IMR-90 (cell line): ENCODE measurements around the gene DNAH8. TPM values are rescaled to one million over a fixed set of nuclear protein-coding genes. Genes with fewer than 3 reads are reported as not detected.

Source experiments
- ATAC-seq: fragments of 200-7000 bp; cut with Tn5 transposase; 2 replicates; pipeline ENCODE4 v1.9.1; 2020; ENCODE audit warnings: low read depth, mild to moderate bottlenecking, moderate library complexity
- BruUV-seq: library from RNA; stranded (reverse); fragments of 400-500 nt; replicated peaks from 2 replicates; lab custom pipeline; 2021; lab: Mats Ljungman, UMichigan
- CTCF ChIA-PET: fragments of 300-600 bp; formaldehyde crosslinking; extraction: SDS; loops from one replicate; lab custom pipeline; 2021; ENCODE audit warnings: antibody characterized with exemption; lab: Yijun Ruan, JAX
- POLR2A ChIA-PET: fragments of 300-600 bp; sonication (Branson Sonifier 250); formaldehyde crosslinking; loops from one replicate; lab custom pipeline; 2022; ENCODE audit warnings: antibody characterized with exemption; ENCODE audit not compliant: unreplicated experiment; lab: Charles Lee
- DNase-seq: peaks from one replicate; pipeline ENCODE4 v3.0.0; 2013
- H2AFZ ChIP-seq: replicated peaks from 2 replicates; pipeline ENCODE3; 2013; ENCODE audit warnings: low read length, mild to moderate bottlenecking; ENCODE audit not compliant: poor library complexity
- H2AK5ac ChIP-seq: 2 replicates; pipeline ENCODE4 v1.6.1; 2013; ENCODE audit warnings: low read depth, low read length, inconsistent platforms
- H2AK9ac ChIP-seq: replicated peaks from 2 replicates; pipeline ENCODE3; 2013; ENCODE audit warnings: mild to moderate bottlenecking, low read depth, low read length, moderate library complexity; ENCODE audit not compliant: poor library complexity
- H2BK120ac ChIP-seq: 2 replicates; pipeline ENCODE4 v1.6.1; 2013; ENCODE audit warnings: low read depth, low read length, inconsistent platforms
- H2BK15ac ChIP-seq: 3 replicates; pipeline ENCODE4 v1.6.1; 2013; ENCODE audit warnings: low read depth, low read length, inconsistent platforms
- H2BK20ac ChIP-seq: 2 replicates; pipeline ENCODE4 v1.6.1; 2013; ENCODE audit warnings: low read depth, mild to moderate bottlenecking, inconsistent platforms, low read length, moderate library complexity
- H2BK5ac ChIP-seq: 2 replicates; pipeline ENCODE4 v1.6.1; 2013; ENCODE audit warnings: mild to moderate bottlenecking, low read depth, low read length, inconsistent platforms; ENCODE audit not compliant: poor library complexity, severe bottlenecking
- H3K14ac ChIP-seq: replicated peaks from 2 replicates; pipeline ENCODE4 v1.6.1; 2013; ENCODE audit warnings: low read depth, low read length, inconsistent platforms
- H3K18ac ChIP-seq: 2 replicates; pipeline ENCODE4 v1.6.1; 2013; ENCODE audit warnings: low read depth, low read length, control low read depth
- H3K23ac ChIP-seq: 2 replicates; pipeline ENCODE4 v1.6.1; 2013; ENCODE audit warnings: low read depth, low read length, inconsistent platforms
- H3K27ac ChIP-seq: 2 replicates; pipeline ENCODE4 v1.5.1; 2013; ENCODE audit warnings: mild to moderate bottlenecking, control low read depth, low read length; ENCODE audit not compliant: insufficient read depth
- H3K27me3 ChIP-seq: 2 replicates; pipeline ENCODE4 v1.6.1; 2013; ENCODE audit warnings: low read length; ENCODE audit not compliant: control insufficient read depth, insufficient read depth
- H3K36me3 ChIP-seq: 2 replicates; pipeline ENCODE4 v1.6.1; 2013; ENCODE audit warnings: low read length, mixed read lengths; ENCODE audit not compliant: control insufficient read depth, insufficient read depth
- H3K4ac ChIP-seq: 2 replicates; pipeline ENCODE4 v1.6.1; 2013; ENCODE audit warnings: low read depth, low read length, inconsistent platforms
- H3K4me1 ChIP-seq: 2 replicates; pipeline ENCODE4 v1.6.1; 2013; ENCODE audit warnings: low read length, mixed read lengths; ENCODE audit not compliant: control insufficient read depth, insufficient read depth
- H3K4me2 ChIP-seq: 2 replicates; pipeline ENCODE4 v1.6.1; 2013; ENCODE audit warnings: low read depth, mild to moderate bottlenecking, control low read depth, low read length, moderate library complexity
- H3K4me3 ChIP-seq: 2 replicates; pipeline ENCODE4 v1.5.1; 2013; ENCODE audit warnings: low read depth, mild to moderate bottlenecking, control low read depth, low read length, moderate library complexity; ENCODE audit not compliant: insufficient read depth
- H3K56ac ChIP-seq: 2 replicates; pipeline ENCODE4 v1.6.1; 2013; ENCODE audit warnings: low read length, inconsistent platforms; ENCODE audit not compliant: insufficient read depth; ENCODE audit errors: extremely low read depth
- H3K79me1 ChIP-seq, 2 experiments: 2 replicates each; pipeline ENCODE4 v1.6.1; 2013; ENCODE audit warnings: low read length in 2 of 2, inconsistent platforms in 1 of 2, low read depth in 1 of 2
- H3K9ac ChIP-seq: 2 replicates; pipeline ENCODE4 v1.6.1; 2013; ENCODE audit warnings: low read depth, low read length, control low read depth
- H3K9me1 ChIP-seq: 2 replicates; pipeline ENCODE4 v1.6.1; 2013; ENCODE audit warnings: low read length, inconsistent platforms; ENCODE audit not compliant: insufficient read depth
- H3K9me3 ChIP-seq: 2 replicates; pipeline ENCODE4 v1.6.1; 2013; ENCODE audit warnings: low read length; ENCODE audit not compliant: control insufficient read depth, insufficient read depth
- H4K20me1 ChIP-seq: 2 replicates; pipeline ENCODE4 v1.6.1; 2013; ENCODE audit warnings: low read length, inconsistent platforms; ENCODE audit not compliant: insufficient read depth
- H4K5ac ChIP-seq: 2 replicates; pipeline ENCODE4 v1.6.1; 2013; ENCODE audit warnings: mild to moderate bottlenecking, low read depth, low read length, control low read depth
- H4K8ac ChIP-seq, 2 experiments: 2 replicates each; pipeline ENCODE4 v1.6.1; 2013; ENCODE audit warnings: low read depth in 2 of 2, low read length in 2 of 2, control low read depth in 1 of 2, inconsistent platforms in 1 of 2
- H4K91ac ChIP-seq: 2 replicates; pipeline ENCODE4 v1.6.1; 2013; ENCODE audit warnings: low read depth, low read length, inconsistent platforms; ENCODE audit not compliant: insufficient read depth
- CEBPB ChIP-seq: IDR thresholded peaks from 2 replicates; pipeline ENCODE4 v1.6.1; 2012; ENCODE audit warnings: low read depth, low read length, improper control_type of control experiment
- CTCF ChIP-seq: conservative IDR thresholded peaks from 2 replicates; pipeline ENCODE4 v1.5.1; 2012; ENCODE audit warnings: mild to moderate bottlenecking, low read depth, low read length, improper control_type of control experiment
- ELK1 ChIP-seq: fragments of 150-350 bp; IDR thresholded peaks from 2 replicates; pipeline ENCODE4 v1.6.1; 2016; ENCODE audit warnings: low read depth, mild to moderate bottlenecking, low read length, moderate library complexity, borderline replicate concordance
- MAFK ChIP-seq: IDR thresholded peaks from 2 replicates; pipeline ENCODE4 v1.6.1; 2012; ENCODE audit warnings: low read depth, low read length, improper control_type of control experiment
- MXI1 ChIP-seq: IDR thresholded peaks from 2 replicates; pipeline ENCODE4 v1.6.1; 2012; ENCODE audit warnings: low read depth, mild to moderate bottlenecking, low read length, moderate library complexity, borderline replicate concordance
- NFE2L2 ChIP-seq: fragments of 150-350 bp; IDR thresholded peaks from 2 replicates; pipeline ENCODE4 v1.6.1; 2016; ENCODE audit warnings: low read depth, mild to moderate bottlenecking, low read length
- POLR2A ChIP-seq: IDR thresholded peaks from 2 replicates; pipeline ENCODE4 v1.6.1; 2012; ENCODE audit warnings: mild to moderate bottlenecking, low read depth, low read length
- RCOR1 ChIP-seq: IDR thresholded peaks from 2 replicates; pipeline ENCODE4 v1.6.1; 2012; ENCODE audit warnings: mild to moderate bottlenecking, low read length, improper control_type of control experiment; ENCODE audit not compliant: insufficient replicate concordance
- RFX5 ChIP-seq: IDR thresholded peaks from 2 replicates; pipeline ENCODE4 v1.8.0; 2012; ENCODE audit warnings: low read depth, mild to moderate bottlenecking, low read length, moderate library complexity
- SMC3 ChIP-seq: fragments of 150-350 bp; IDR thresholded peaks from 2 replicates; pipeline ENCODE4 v1.6.1; 2016; ENCODE audit warnings: low read depth, mild to moderate bottlenecking, antibody characterized with exemption, low read length, moderate library complexity
- WGBS, 2 experiments: methylation state at CpG; one replicate each; pipeline versions ENCODE4 v1.1.5 to v1.1.7; 2013; ENCODE audit warnings: missing lambda C conversion rate in 2 of 2; ENCODE audit not compliant: insufficient read length in 1 of 2; ENCODE audit errors: extremely low coverage in 2 of 2; 5-methylcytosine and 5-hydroxymethylcytosine counted together
- dilution Hi-C: fragments of 300-500 bp; cut with HindIII; formaldehyde crosslinking; loops from one replicate; pipeline ENCODE4 v1.14.3; 2018; ENCODE audit warnings: low sequenced_read_pairs; ENCODE audit not compliant: unreplicated experiment
- in situ Hi-C: fragments of 300-500 bp; cut with MboI; formaldehyde crosslinking; loops from 3 replicates; pipeline ENCODE4 v1.14.3; 2019; ENCODE audit warnings: low sequenced_read_pairs, inconsistent platforms, mixed read lengths
- intact Hi-C: fragments of 100-400 bp; cut with micrococcal nuclease; formaldehyde crosslinking; loops from 2 replicates; pipeline ENCODE4 v1.10.0; 2022
- polyA plus RNA-seq, 3 experiments: library from polyadenylated mRNA; depleted of rRNA; stranded (reverse); fragments of >200 nt; gene quantifications; 2 replicates each; pipeline ENCODE4 v1.2.3, GENCODE V29; 2012; ENCODE audit warnings: low replicate concordance in 1 of 3
- total RNA-seq: library from RNA; depleted of rRNA; stranded (reverse); fragments of >200 nt; gene quantifications from 2 replicates; pipeline ENCODE4 v1.2.3, GENCODE V29; 2012
- TF ChIP-seq, protein P1 (sequence below): fragments of 150-350 bp; IDR thresholded peaks from 2 replicates; pipeline ENCODE4 v1.6.1; 2017; ENCODE audit warnings: mild to moderate bottlenecking, antibody characterized with exemption, low read length, low read depth

DNAH8 gene
- total and polyA plus RNA-seq, 2 of the 4 experiments (the other 2 are of a cell fraction), result not detected

GRCh38 chr6:39074486-39074885 is 359.4 kb downstream of the DNAH8 start:
- no peak overlapping the region for H3K4me3 ChIP-seq
- POLR2A ChIA-PET, result no interaction called here
- no peak overlapping the region for H3K9ac ChIP-seq
- CTCF ChIA-PET, result no interaction called here
- H3K36me3 ChIP-seq, result no peaks in the 10 kb centered on the region
- H3K23ac ChIP-seq, result no peak overlapping the region
- WGBS, 2 experiments, result 43% methylated on average over 9 of the region's 9 CpGs; no CpG with 5 or more reads in 1 of the 2 experiments
- ATAC-seq, result no peak
- no peak overlapping the region for H2AK9ac ChIP-seq
- no peak overlapping the region for H4K8ac ChIP-seq
- TF ChIP-seq CTCF (no peak), CEBPB (no peak), RFX5 (no peak), MAFK (no peak), RCOR1 (no peak), MXI1 (no peak), SMC3 (no peak), POLR2A (no peak), ELK1 (no peak), NFE2L2 (no peak)
- TF ChIP-seq, protein P1, sequence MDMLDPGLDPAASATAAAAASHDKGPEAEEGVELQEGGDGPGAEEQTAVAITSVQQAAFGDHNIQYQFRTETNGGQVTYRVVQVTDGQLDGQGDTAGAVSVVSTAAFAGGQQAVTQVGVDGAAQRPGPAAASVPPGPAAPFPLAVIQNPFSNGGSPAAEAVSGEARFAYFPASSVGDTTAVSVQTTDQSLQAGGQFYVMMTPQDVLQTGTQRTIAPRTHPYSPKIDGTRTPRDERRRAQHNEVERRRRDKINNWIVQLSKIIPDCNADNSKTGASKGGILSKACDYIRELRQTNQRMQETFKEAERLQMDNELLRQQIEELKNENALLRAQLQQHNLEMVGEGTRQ, result no peak
- no peaks in the 10 kb centered on the region for H3K79me1 ChIP-seq
- H3K56ac ChIP-seq, result no peak overlapping the region
- in situ Hi-C loops, result no loop called here
- no peak overlapping the region for H3K4ac ChIP-seq
- H3K4me2 ChIP-seq, result no peak overlapping the region
- no peak overlapping the region for H2AK5ac ChIP-seq
- intact Hi-C loops, result no loop called here
- no peak for DNase-seq
- H4K20me1 ChIP-seq, result no peaks in the 10 kb centered on the region
- H2BK120ac ChIP-seq, result no peak overlapping the region
- no peak overlapping the region for H3K14ac ChIP-seq
- H4K5ac ChIP-seq, result no peak overlapping the region
- no peak overlapping the region for H4K91ac ChIP-seq
- H3K27me3 ChIP-seq, result no peaks in the 10 kb centered on the region; the same call in 1 of the 2 replicates
- H2BK5ac ChIP-seq, result no peak overlapping the region
- no peaks in the 10 kb centered on the region for H3K9me1 ChIP-seq
- no peaks in the 10 kb centered on the region for H3K9me3 ChIP-seq
- no peak overlapping the region for H3K18ac ChIP-seq
- no peak overlapping the region for H2AFZ ChIP-seq
- H2BK15ac ChIP-seq, result no peak overlapping the region
- no peak overlapping the region for H3K27ac ChIP-seq
- BruUV-seq, result no TSS peak
- no peaks in the 10 kb centered on the region for H3K4me1 ChIP-seq
- dilution Hi-C loops, result no loop called here
- no peak overlapping the region for H2BK20ac ChIP-seq
